HepG2 (cell line): ENCODE measurements around the gene MGAT5. TPM values are rescaled to one million over a fixed set of nuclear protein-coding genes. Genes with fewer than 3 reads are reported as not detected.
"Not testable (repeated sequence)": the region's sequence is repeated elsewhere in the genome, so short reads cannot be mapped to it uniquely, and the experiment has no call there.

Experiments
- ATAC-seq: fragments of 200-7000 bp; cut with Tn5 transposase; 3 replicates; pipeline ENCODE4 v1.9.1; 2020; ENCODE audit warnings: mild to moderate bottlenecking, moderate library complexity
- BruUV-seq: library from RNA; stranded (reverse); fragments of 400-500 nt; replicated peaks from 2 replicates; lab custom pipeline; 2021; lab: Mats Ljungman, UMichigan
- CTCF ChIA-PET: fragments of 300-600 bp; formaldehyde crosslinking; extraction: SDS; loops from one replicate; lab custom pipeline; 2021; ENCODE audit warnings: low total read pairs, inconsistent platforms, low intra/inter-chr PET ratio; lab: Yijun Ruan, JAX
- POLR2A ChIA-PET: fragments of 350-600 bp; sonication (Branson Sonifier 250); formaldehyde crosslinking; loops from one replicate; lab custom pipeline; 2020; ENCODE audit warnings: antibody characterized with exemption, inconsistent platforms; lab: Yijun Ruan, JAX
- DNase-seq: peaks from one replicate; pipeline ENCODE4 v3.0.0-alpha.2; 2015; ENCODE audit warnings: low spot score
- FAIRE-seq: peaks from 3 replicates; lab custom pipeline; 2011; peaks lifted over from hg19 to GRCh38; lab: Jason Lieb, UNC
- H2AFZ ChIP-seq: one replicate; pipeline ENCODE4 v1.6.1; 2011; ENCODE audit warnings: low read length, inconsistent platforms
- H3K27ac ChIP-seq: fragments of 300-600 bp; 3 replicates; pipeline ENCODE4 v1.8.0; 2011; ENCODE audit warnings: mixed run types, mild to moderate bottlenecking, mixed read lengths, low read length, inconsistent platforms; ENCODE audit not compliant: insufficient read depth; ENCODE audit errors: extremely low read length
- H3K27me3 ChIP-seq, 2 experiments: fragments of 200-600 bp in 1 of 2; 2 replicates in 1 of 2; 3 replicates in 1 of 2; pipeline versions ENCODE4 v1.6.0 to v1.8.0; 2011; ENCODE audit warnings: low read length in 2 of 2, mild to moderate bottlenecking in 2 of 2, moderate library complexity in 2 of 2, inconsistent platforms in 1 of 2; ENCODE audit not compliant: insufficient read depth in 2 of 2, control insufficient read depth in 1 of 2
- H3K36me3 ChIP-seq, 2 experiments: fragments of 200-600 bp in 1 of 2; replicated peaks in 1 of 2; 2 replicates in 1 of 2; 3 replicates in 1 of 2; pipeline versions ENCODE4 v1.5.1 to v1.8.0; 2011; ENCODE audit warnings: low read length in 2 of 2, inconsistent platforms in 1 of 2; ENCODE audit not compliant: insufficient read depth in 2 of 2, control insufficient read depth in 1 of 2
- H3K4me1 ChIP-seq: 2 replicates; pipeline ENCODE4 v1.5.1; 2012; ENCODE audit warnings: low read length, inconsistent platforms; ENCODE audit not compliant: insufficient read depth
- H3K4me2 ChIP-seq: 2 replicates; pipeline ENCODE4 v1.6.0; 2011; ENCODE audit warnings: low read depth, low read length, inconsistent platforms
- H3K4me3 ChIP-seq, 3 experiments: fragments of 200-600 bp in 1 of 3; sonication (generic), shearing (Covaris generic) in 1 of 3; replicated peaks in 1 of 3; 2 replicates each; pipeline ENCODE4 v1.5.1; 2011 to 2016; ENCODE audit warnings: low read length in 3 of 3, inconsistent platforms in 2 of 3, low read depth in 2 of 3, mild to moderate bottlenecking in 2 of 3, control low read depth in 1 of 3, mixed read lengths in 1 of 3; ENCODE audit not compliant: insufficient read depth in 1 of 3
- H3K79me2 ChIP-seq: one replicate; pipeline ENCODE4 v1.6.1; 2011; ENCODE audit warnings: low read length, inconsistent platforms; ENCODE audit not compliant: insufficient read depth
- H3K9ac ChIP-seq: 2 replicates; pipeline ENCODE4 v1.6.0; 2011; ENCODE audit warnings: mild to moderate bottlenecking, low read depth, low read length, inconsistent platforms; ENCODE audit not compliant: insufficient read depth
- H3K9me3 ChIP-seq: 2 replicates; pipeline ENCODE4 v1.5.1; 2012; ENCODE audit warnings: mild to moderate bottlenecking, low read length
- H4K20me1 ChIP-seq: 2 replicates; pipeline ENCODE4 v1.6.0; 2011; ENCODE audit warnings: inconsistent platforms, mild to moderate bottlenecking, low read length, moderate library complexity; ENCODE audit not compliant: insufficient read depth
- ASH2L ChIP-seq: fragments of 300-600, 200-600 bp; sonication (generic); IDR thresholded peaks from 2 replicates; pipeline ENCODE4 v1.7.0; 2017; ENCODE audit warnings: low read depth, mild to moderate bottlenecking, moderate library complexity, mixed read lengths, low read length; ENCODE audit not compliant: insufficient read length
- CEBPB ChIP-seq: IDR thresholded peaks from 2 replicates; pipeline ENCODE4 v1.6.1; 2011; ENCODE audit warnings: low read depth, low read length, improper control_type of control experiment, borderline replicate concordance
- IRF2 ChIP-seq: IDR thresholded peaks from 2 replicates; pipeline ENCODE4 v1.6.1; 2018; ENCODE audit warnings: missing genetic modification reagents, missing compliant biosample characterization
- IRF9 ChIP-seq: sonication (generic); formaldehyde crosslinking; IDR thresholded peaks from 2 replicates; pipeline ENCODE4 v1.8.0; 2022; ENCODE audit warnings: missing genetic modification reagents, mild to moderate bottlenecking, borderline replicate concordance
- MZF1 ChIP-seq: sonication (generic); formaldehyde crosslinking; IDR thresholded peaks from 2 replicates; pipeline ENCODE4 v1.8.1; 2023; ENCODE audit warnings: mild to moderate bottlenecking, missing genetic modification reagents, borderline replicate concordance
- RBM22 ChIP-seq: fragments of 200-400 bp; formaldehyde crosslinking; optimal IDR thresholded peaks from 2 replicates; pipeline ENCODE3; 2017; ENCODE audit warnings: mild to moderate bottlenecking, low read length, moderate library complexity
- RXRB ChIP-seq: IDR thresholded peaks from 2 replicates; pipeline ENCODE4 v1.6.1; 2016; ENCODE audit warnings: borderline replicate concordance, missing genetic modification reagents, missing compliant biosample characterization
- SMARCC2 ChIP-seq: fragments of 450-650 bp; IDR thresholded peaks from 2 replicates; pipeline ENCODE4 v1.6.1; 2017; ENCODE audit warnings: antibody characterized with exemption, mild to moderate bottlenecking
- ZFP36 ChIP-seq: fragments of 150-350 bp; IDR thresholded peaks from 2 replicates; pipeline ENCODE4 v1.6.1; 2018; ENCODE audit warnings: borderline replicate concordance, low read length, low read depth; ENCODE audit not compliant: partially characterized antibody
- ZNF230 ChIP-seq: sonication (generic); formaldehyde crosslinking; IDR thresholded peaks from 2 replicates; pipeline ENCODE4 v1.4.0; 2020; ENCODE audit warnings: mild to moderate bottlenecking, missing genetic modification reagents
- ZNF24 ChIP-seq: fragments of 450-650 bp; IDR thresholded peaks from 2 replicates; pipeline ENCODE4 v1.6.1; 2017; ENCODE audit warnings: antibody characterized with exemption, mild to moderate bottlenecking
- ZNF354B ChIP-seq: sonication (generic); formaldehyde crosslinking; IDR thresholded peaks from 2 replicates; pipeline ENCODE4 v1.8.0; 2022; ENCODE audit warnings: mild to moderate bottlenecking, missing genetic modification reagents
- ZNF550 ChIP-seq: sonication (generic); formaldehyde crosslinking; IDR thresholded peaks from 2 replicates; pipeline ENCODE4 v1.4.0; 2020; ENCODE audit warnings: mild to moderate bottlenecking, missing genetic modification reagents, borderline replicate concordance
- WGBS: methylation state at CpG from one replicate; pipeline ENCODE4 v1.1.6; 2017; ENCODE audit warnings: low lambda C conversion rate; 5-methylcytosine and 5-hydroxymethylcytosine counted together
- in situ Hi-C: cut with HindIII; loops from 2 replicates; pipeline ENCODE4 v1.10.0; 2017; ENCODE audit warnings: low pct_unique_long_range_greater_than_20kb; ENCODE audit not compliant: extremely low pct_ligation_motif_present
- intact Hi-C: fragments of 100-400 bp; cut with micrococcal nuclease; formaldehyde crosslinking; loops from one replicate; pipeline ENCODE4 v1.10.0; 2022; ENCODE audit not compliant: unreplicated experiment
- polyA plus RNA-seq, 8 experiments: library from polyadenylated mRNA; depleted of rRNA in 3 of 8; stranded (reverse) in 7 of 8; unstranded in 1 of 8; fragments of >200 nt; fragmentation: Illumina TruSeq in 4 of 8; extraction: Trizol in 4 of 8; gene quantifications; 2 replicates each; pipeline versions ENCODE4 v1.2.1 to v1.2.3, GENCODE V29; 2011 to 2016; ENCODE audit warnings: low read depth in 4 of 8, missing spikeins in 1 of 8, mixed read lengths in 1 of 8; ENCODE audit not compliant: insufficient read depth in 1 of 8
- total RNA-seq, 5 experiments: library from RNA; depleted of rRNA; stranded (reverse); fragments of >200 nt; fragmentation: Illumina TruSeq; extraction: Trizol; gene quantifications; 2 replicates each; pipeline ENCODE4 v1.2.3, GENCODE V29; 2016; ENCODE audit warnings: low read depth in 1 of 5
- TF ChIP-seq, protein P1 (sequence below): sonication (generic); formaldehyde crosslinking; IDR thresholded peaks from 2 replicates; pipeline ENCODE4 v1.8.0; 2022; ENCODE audit warnings: mild to moderate bottlenecking, missing genetic modification reagents; ENCODE audit not compliant: insufficient replicate concordance

MGAT5 gene
- total and polyA plus RNA-seq, 2 of the 13 experiments (the other 11 are each of a cell fraction or from before 2014, with no cell fraction given): 33.1 to 60.2 TPM

DNA sequence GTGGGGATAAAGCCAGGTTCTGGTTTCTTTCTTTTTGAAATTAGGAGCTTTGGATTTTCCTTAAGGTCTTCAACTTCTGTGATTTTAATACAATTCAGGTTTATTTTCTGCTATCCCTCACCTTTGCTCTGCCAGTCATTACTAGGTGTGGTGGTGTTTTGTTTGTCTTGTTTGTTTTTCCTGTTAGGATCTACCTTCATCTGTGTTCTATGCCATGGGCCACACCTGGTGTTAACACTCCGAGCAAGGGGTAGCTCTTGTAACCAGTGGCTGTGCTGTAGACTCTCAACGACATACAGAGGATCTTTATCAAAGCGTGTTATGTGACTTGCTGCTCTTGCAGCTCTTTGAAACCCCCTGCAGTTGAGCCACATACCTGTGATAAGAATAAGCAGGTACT is 38.6 kb downstream of the MGAT5 start (continued):
- no peak for TF ChIP-seq CEBPB
- TF ChIP-seq ASH2L: no peak
- no peak for TF ChIP-seq SMARCC2
- no peak for TF ChIP-seq ZNF24
- TF ChIP-seq, protein P1, sequence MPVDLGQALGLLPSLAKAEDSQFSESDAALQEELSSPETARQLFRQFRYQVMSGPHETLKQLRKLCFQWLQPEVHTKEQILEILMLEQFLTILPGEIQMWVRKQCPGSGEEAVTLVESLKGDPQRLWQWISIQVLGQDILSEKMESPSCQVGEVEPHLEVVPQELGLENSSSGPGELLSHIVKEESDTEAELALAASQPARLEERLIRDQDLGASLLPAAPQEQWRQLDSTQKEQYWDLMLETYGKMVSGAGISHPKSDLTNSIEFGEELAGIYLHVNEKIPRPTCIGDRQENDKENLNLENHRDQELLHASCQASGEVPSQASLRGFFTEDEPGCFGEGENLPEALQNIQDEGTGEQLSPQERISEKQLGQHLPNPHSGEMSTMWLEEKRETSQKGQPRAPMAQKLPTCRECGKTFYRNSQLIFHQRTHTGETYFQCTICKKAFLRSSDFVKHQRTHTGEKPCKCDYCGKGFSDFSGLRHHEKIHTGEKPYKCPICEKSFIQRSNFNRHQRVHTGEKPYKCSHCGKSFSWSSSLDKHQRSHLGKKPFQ (CRISPR knock-in tag): no peak
- no peak for TF ChIP-seq IRF9 (CRISPR knock-in tag)

DNA sequence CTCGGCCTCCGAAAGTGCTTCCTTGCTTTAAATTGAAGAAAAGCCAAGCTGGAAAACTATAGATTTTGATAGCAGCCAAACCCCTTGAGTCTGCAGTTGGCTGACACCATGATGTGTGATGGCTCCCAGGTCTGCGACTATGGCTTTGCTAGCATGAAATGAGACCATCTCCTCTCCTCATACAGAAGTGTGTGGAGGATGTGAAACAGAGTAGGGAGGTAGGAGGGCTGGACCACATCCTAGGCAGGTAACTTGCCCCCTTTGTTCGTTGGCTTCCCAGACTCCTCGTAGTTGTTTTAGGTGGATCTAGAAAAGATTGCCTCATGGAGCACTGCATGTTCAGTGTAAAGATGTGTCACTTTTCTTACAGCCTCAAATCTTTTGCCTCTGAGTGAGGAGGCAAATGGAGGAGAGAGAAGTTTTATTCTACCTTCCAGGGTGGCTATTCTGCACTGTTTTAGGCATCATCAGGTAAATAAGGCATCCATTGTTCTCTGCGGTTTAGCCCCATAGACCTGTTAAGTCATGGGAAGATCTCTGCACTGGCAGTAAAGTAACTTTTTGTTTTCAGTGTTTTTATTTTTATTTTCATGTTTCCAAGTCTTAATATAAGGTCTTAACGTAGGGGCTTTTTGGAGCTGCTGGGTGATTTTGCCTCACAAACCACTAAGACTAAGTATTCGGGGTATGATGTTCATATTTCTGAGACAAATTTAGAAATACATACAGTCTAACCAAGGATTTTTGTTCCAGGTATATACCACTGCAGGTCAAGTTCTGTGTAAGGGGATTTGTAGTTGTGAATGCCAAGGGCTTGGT is 40.1 kb downstream of the MGAT5 start:
- no peaks in the 10 kb centered on the region for H3K4me1 ChIP-seq
- no peak overlapping the region for H3K4me2 ChIP-seq

DNA sequence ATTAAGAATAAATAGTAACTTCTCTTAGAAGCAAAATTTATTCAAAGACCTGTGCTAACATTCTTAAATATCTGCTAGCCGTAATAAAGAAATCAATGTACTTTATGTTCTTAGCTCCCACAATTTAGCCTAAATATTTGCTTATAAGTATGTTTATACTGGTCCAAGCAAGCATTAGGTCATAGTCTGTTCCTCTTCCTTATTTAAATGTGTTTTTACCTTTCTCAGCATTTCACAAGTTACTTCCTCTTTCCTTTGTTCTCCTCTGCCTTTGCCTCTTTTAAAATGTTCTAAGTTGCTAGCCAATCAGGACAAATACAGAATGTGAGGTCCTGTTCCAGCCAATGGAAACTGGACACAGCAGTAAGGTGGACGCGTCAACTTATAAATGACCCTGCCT is 40.7 kb downstream of the MGAT5 start:
- FAIRE-seq, H2AFZ ChIP-seq, intact Hi-C loops, H3K79me2 ChIP-seq, H3K9me3 ChIP-seq, H3K27me3 ChIP-seq, BruUV-seq, H3K36me3 ChIP-seq, H3K4me2 ChIP-seq, POLR2A ChIA-PET, in situ Hi-C loops, H3K4me3 ChIP-seq, H3K27ac ChIP-seq, H3K9ac ChIP-seq, ATAC-seq, H4K20me1 ChIP-seq, H3K4me1 ChIP-seq, CTCF ChIA-PET, DNase-seq: not testable (repeated sequence)
- WGBS: 99% methylated on average over 3 of the region's 3 CpGs

More for the DNA sequence above, 40.1 kb downstream of the MGAT5 start:
- TF ChIP-seq ZNF354B (CRISPR knock-in tag): no peak
- no peak for TF ChIP-seq ZNF550
- TF ChIP-seq MZF1: no peak
- TF ChIP-seq ZFP36: no peak
- TF ChIP-seq RBM22: peak; percentile 27
- no peak for TF ChIP-seq IRF2 (CRISPR knock-in tag)
- no peak for TF ChIP-seq RXRB
- TF ChIP-seq ZNF230 (CRISPR knock-in tag): no peak
- TF ChIP-seq, all 625 proteins: peak for 1
- Histone ChIP-seq H3K4me3 (no peak overlapping the region), H3K9ac (no peak overlapping the region), H3K27me3 (no peaks in the 10 kb centered on the region), H4K20me1 (no peaks in the 10 kb centered on the region), H2AFZ (no peak overlapping the region), H3K9me3 (no peaks in the 10 kb centered on the region), H3K27ac (no peak overlapping the region), H3K79me2 (no peaks in the 10 kb centered on the region), H3K36me3 (peaks cover 0 to 1% of the 10 kb centered on the region in 2 experiments; a peak in 2 of 5 replicates)
- 97% methylated on average over 8 of the region's 8 CpGs for WGBS
- intact Hi-C loops (no loop called here), in situ Hi-C loops (no loop called here)
- BruUV-seq: no TSS peak
- DNase-seq: no peak
- no peak for FAIRE-seq
- ChIA-PET CTCF (no interaction called here), POLR2A (no interaction called here)
- ATAC-seq: no peak
